GM18909 (cell line): ENCODE data around the gene GGTLC1.
A peak's percentile ranks its signal among the peaks of the same experiment; 100 is the strongest.

ENCODE experiments used
- ATAC-seq: cut with Tn5 transposase; IDR thresholded peaks from one replicate; pipeline ENCODE4 v1.9.1; 2021; ENCODE audit warnings: mild to moderate bottlenecking; ENCODE audit not compliant: unreplicated experiment, poor library complexity

GGTLC1 gene

GRCh38 chr20:23970049-23970448, 18.5 kb downstream of the GGTLC1 start:
- ATAC-seq: no peak

GRCh38 chr20:23967616-23967979, 21.0 kb downstream of the GGTLC1 start:
- ATAC-seq: no peak

- no peak for ATAC-seq
Measured at GRCh38 chr20:23966927-23967615, 21.5 kb downstream of the GGTLC1 start.

GRCh38 chr20:23966298-23966697, 22.3 kb downstream of the GGTLC1 start:
- ATAC-seq: no peak

GRCh38 chr20:23963941-23964340, 24.6 kb downstream of the GGTLC1 start:
- no peak for ATAC-seq

GRCh38 chr20:23962272-23962671, 26.3 kb downstream of the GGTLC1 start:
- no peak for ATAC-seq

GRCh38 chr20:23959054-23959453, 29.5 kb downstream of the GGTLC1 start:
- ATAC-seq: no peak

GRCh38 chr20:23955896-23956295, 32.7 kb downstream of the GGTLC1 start:
- ATAC-seq: no peak

- no peak for ATAC-seq
Measured at GRCh38 chr20:23954008-23954745, 34.4 kb downstream of the GGTLC1 start.

GRCh38 chr20:23946206-23946605, 42.4 kb downstream of the GGTLC1 start:
- ATAC-seq: no peak

GRCh38 chr20:23943304-23943703, 45.3 kb downstream of the GGTLC1 start:
- ATAC-seq: no peak

GRCh38 chr20:23939641-23940040, 48.9 kb downstream of the GGTLC1 start:
- no peak for ATAC-seq

GRCh38 chr20:23939063-23939462, 49.5 kb downstream of the GGTLC1 start:
- no peak for ATAC-seq

- ATAC-seq: no peak
Measured at GRCh38 chr20:23938118-23938438, 50.5 kb downstream of the GGTLC1 start.

GRCh38 chr20:23937303-23938117, 51.1 kb downstream of the GGTLC1 start:
- ATAC-seq: peak; percentile 82
